ENCODE data around the gene PCDH15. TPM values are rescaled to one million over a fixed set of nuclear protein-coding genes. Genes with fewer than 3 reads are reported as not detected.
"Not testable (repeated sequence)": the region's sequence is repeated elsewhere in the genome, so short reads cannot be mapped to it uniquely, and the experiment has no call there.

PCDH15 gene
- total and polyA plus RNA-seq, 2 experiments from 2014 or later: not detected

DNA sequence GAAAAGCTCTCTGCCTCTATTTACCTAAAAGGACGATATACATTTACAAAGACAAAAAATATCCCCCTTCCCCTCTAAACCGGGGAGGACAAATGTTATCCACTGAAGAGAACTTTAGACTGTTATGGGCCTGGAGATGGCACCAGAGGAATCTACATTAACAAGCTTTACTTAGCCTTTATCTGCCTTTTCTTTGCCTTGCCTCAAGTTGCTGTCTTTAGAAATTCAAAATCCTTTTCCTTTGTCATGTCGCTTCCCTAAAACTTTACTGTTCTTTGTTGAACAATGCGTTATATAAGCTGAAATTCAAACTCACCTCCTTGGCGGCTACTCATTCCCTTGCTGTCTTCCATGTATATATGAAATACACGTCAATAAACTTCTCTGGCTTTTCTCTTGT lies 405.0 kb downstream of the PCDH15 start:
- H3K9me3 ChIP-seq (ENCODE audit: low read depth): no peaks in the 10 kb centered on the region
- WGBS, 2 experiments (ENCODE audit: low coverage in 1 of 2, low lambda C conversion rate in 2 of 2, missing lambda C conversion rate in 2 of 2): 21 to 26% methylated on average over 6 of the region's 6 CpGs
- H3K27me3 ChIP-seq (replicated peaks; ENCODE audit: insufficient read depth): no peaks in the 10 kb centered on the region
- H4K20me1 ChIP-seq (ENCODE audit: insufficient read depth): no peaks in the 10 kb centered on the region
- TF ChIP-seq EZH2 (IDR thresholded peaks at IDR 0.05; ENCODE audit: insufficient read depth, poor library complexity, severe bottlenecking) (no peak), EZH2phosphoT487 (IDR thresholded peaks at IDR 0.05; ENCODE audit: insufficient read depth, low read depth) (no peak)
- H3K36me3 ChIP-seq (ENCODE audit: low read depth): no peaks in the 10 kb centered on the region
- DNase-seq: no peak
- no peaks in the 10 kb centered on the region for H3F3A ChIP-seq (ENCODE audit: insufficient read depth)
- no peak overlapping the region for H3K9ac ChIP-seq
- H3K27ac ChIP-seq: no peak overlapping the region
- in situ Hi-C loops (cut with MboI): no loop called here
- no peaks in the 10 kb centered on the region for H3K79me2 ChIP-seq (ENCODE audit: insufficient read depth)
- H3K4me2 ChIP-seq (ENCODE audit: unreplicated experiment): no peak overlapping the region
- H3K9me2 ChIP-seq (ENCODE audit: insufficient read depth): no peaks in the 10 kb centered on the region
- H3K4me3 ChIP-seq: no peak overlapping the region
- no peak overlapping the region for H2AFZ ChIP-seq
- H3K4me1 ChIP-seq (ENCODE audit: insufficient read depth): no peaks in the 10 kb centered on the region

DNA sequence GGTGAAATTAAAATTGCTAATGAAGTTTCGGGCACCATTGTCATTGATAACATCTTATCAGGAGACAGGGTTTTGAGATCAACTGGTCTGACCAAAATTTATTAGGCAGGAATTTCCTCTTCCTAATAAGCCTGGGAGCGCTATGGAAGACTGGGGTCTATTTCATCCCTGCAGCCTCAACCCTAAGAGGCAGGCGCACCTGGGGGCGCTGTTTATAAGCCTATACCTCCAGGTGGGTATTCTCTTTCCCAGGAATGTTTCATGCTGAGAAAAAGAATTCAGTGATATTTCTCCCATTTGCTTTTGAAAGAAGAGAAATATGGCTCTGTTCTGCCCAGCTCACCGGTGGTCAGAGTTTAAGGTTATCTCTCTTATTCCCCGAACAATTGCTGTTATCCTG lies 406.4 kb downstream of the PCDH15 start:
- H3K27me3 ChIP-seq (replicated peaks; ENCODE audit: insufficient read depth); H3K27ac ChIP-seq; DNase-seq; H3K4me1 ChIP-seq (ENCODE audit: insufficient read depth); H3K4me3 ChIP-seq; H3K9me3 ChIP-seq (ENCODE audit: low read depth); H2AFZ ChIP-seq; H3K4me2 ChIP-seq (ENCODE audit: unreplicated experiment); H3K36me3 ChIP-seq (ENCODE audit: low read depth); H3F3A ChIP-seq (ENCODE audit: insufficient read depth); H3K9ac ChIP-seq; H3K79me2 ChIP-seq (ENCODE audit: insufficient read depth); in situ Hi-C loops (cut with MboI); H3K9me2 ChIP-seq (ENCODE audit: insufficient read depth); H4K20me1 ChIP-seq (ENCODE audit: insufficient read depth): not testable (repeated sequence)
- WGBS, 2 experiments (ENCODE audit: low coverage in 1 of 2, low lambda C conversion rate in 2 of 2, missing lambda C conversion rate in 2 of 2): 33 to 38% methylated on average over 6 of the region's 6 CpGs

DNA sequence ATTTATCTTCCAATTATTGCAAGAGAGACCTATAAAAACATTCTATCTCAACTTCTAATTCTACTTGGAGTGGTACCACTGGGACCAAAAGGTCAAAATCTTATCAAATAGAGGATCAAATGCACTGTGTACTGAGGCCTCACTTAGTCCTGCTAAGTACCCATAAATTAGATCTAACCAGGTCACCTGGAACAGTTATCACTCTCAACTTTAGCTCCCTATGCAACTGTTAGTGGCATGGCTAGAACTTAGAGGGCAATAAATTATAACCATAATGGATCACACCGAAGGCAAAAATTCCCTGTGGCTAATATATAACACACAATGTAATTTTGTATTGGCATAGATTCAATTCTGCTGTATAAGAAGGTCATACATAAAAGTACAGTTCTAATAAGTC lies 428.9 kb downstream of the PCDH15 start:
- H3K27ac ChIP-seq: no peak overlapping the region
- no peaks in the 10 kb centered on the region for H3K9me2 ChIP-seq (ENCODE audit: insufficient read depth)
- H3K36me3 ChIP-seq (ENCODE audit: low read depth): no peaks in the 10 kb centered on the region
- no peak for DNase-seq
- 0 to 4% methylated on average over 1 of the region's 1 CpG for WGBS, 2 experiments (ENCODE audit: low coverage in 1 of 2, low lambda C conversion rate in 2 of 2, missing lambda C conversion rate in 2 of 2)
- in situ Hi-C loops (cut with MboI): no loop called here
- no peaks in the 10 kb centered on the region for H4K20me1 ChIP-seq (ENCODE audit: insufficient read depth)
- no peak overlapping the region for H3K9ac ChIP-seq
- H3K4me2 ChIP-seq (ENCODE audit: unreplicated experiment): no peak overlapping the region
- no peaks in the 10 kb centered on the region for H3K79me2 ChIP-seq (ENCODE audit: insufficient read depth)
- no peaks in the 10 kb centered on the region for H3F3A ChIP-seq (ENCODE audit: insufficient read depth)
- no peak overlapping the region for H2AFZ ChIP-seq
- H3K4me3 ChIP-seq: no peak overlapping the region
- H3K9me3 ChIP-seq (ENCODE audit: low read depth): no peaks in the 10 kb centered on the region
- no peak for TF ChIP-seq EZH2 (IDR thresholded peaks at IDR 0.05; ENCODE audit: insufficient read depth, poor library complexity, severe bottlenecking)
- no peak for TF ChIP-seq EZH2phosphoT487 (IDR thresholded peaks at IDR 0.05; ENCODE audit: insufficient read depth, low read depth)
- no peaks in the 10 kb centered on the region for H3K4me1 ChIP-seq (ENCODE audit: insufficient read depth)
- no peaks in the 10 kb centered on the region for H3K27me3 ChIP-seq (replicated peaks; ENCODE audit: insufficient read depth)

DNA sequence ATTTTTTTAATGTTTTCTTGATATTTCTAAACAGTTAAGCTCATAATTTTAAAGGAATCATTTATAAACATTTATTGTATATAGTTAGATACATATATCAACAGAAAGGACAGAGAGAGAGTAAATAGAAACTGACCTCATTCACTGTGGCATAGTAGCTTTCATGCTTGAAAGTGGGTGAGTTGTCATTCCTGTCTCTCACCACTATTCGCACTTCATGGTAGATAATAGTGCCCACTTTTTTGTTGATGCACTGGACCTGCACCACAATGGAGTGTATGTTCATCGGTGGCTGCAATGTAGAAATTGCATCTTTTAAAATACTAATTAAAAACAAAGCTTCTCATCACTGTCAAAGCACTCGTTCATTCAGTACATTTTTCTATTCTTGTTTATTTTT lies 432.0 kb downstream of the PCDH15 start:
- 14 to 28% methylated on average over 3 of the region's 3 CpGs for WGBS, 2 experiments (ENCODE audit: low coverage in 1 of 2, low lambda C conversion rate in 2 of 2, missing lambda C conversion rate in 2 of 2)
- no peak overlapping the region for H3K4me3 ChIP-seq
- H3K9me2 ChIP-seq (ENCODE audit: insufficient read depth): no peaks in the 10 kb centered on the region
- no peak overlapping the region for H3K9ac ChIP-seq
- no peak for DNase-seq
- H3K36me3 ChIP-seq (ENCODE audit: low read depth): no peaks in the 10 kb centered on the region
- H3K4me2 ChIP-seq (ENCODE audit: unreplicated experiment): no peak overlapping the region
- H3K27ac ChIP-seq: no peak overlapping the region
- H3F3A ChIP-seq (ENCODE audit: insufficient read depth): no peaks in the 10 kb centered on the region
- no peaks in the 10 kb centered on the region for H3K9me3 ChIP-seq (ENCODE audit: low read depth)
- H3K4me1 ChIP-seq (ENCODE audit: insufficient read depth): no peaks in the 10 kb centered on the region
- no peaks in the 10 kb centered on the region for H3K79me2 ChIP-seq (ENCODE audit: insufficient read depth)
- TF ChIP-seq EZH2phosphoT487 (IDR thresholded peaks at IDR 0.05; ENCODE audit: insufficient read depth, low read depth): no peak
- no peak for TF ChIP-seq EZH2 (IDR thresholded peaks at IDR 0.05; ENCODE audit: insufficient read depth, poor library complexity, severe bottlenecking)
- H4K20me1 ChIP-seq (ENCODE audit: insufficient read depth): no peaks in the 10 kb centered on the region
- H3K27me3 ChIP-seq (replicated peaks; ENCODE audit: insufficient read depth): no peaks in the 10 kb centered on the region
- in situ Hi-C loops (cut with MboI): no loop called here
- H2AFZ ChIP-seq: no peak overlapping the region

DNA sequence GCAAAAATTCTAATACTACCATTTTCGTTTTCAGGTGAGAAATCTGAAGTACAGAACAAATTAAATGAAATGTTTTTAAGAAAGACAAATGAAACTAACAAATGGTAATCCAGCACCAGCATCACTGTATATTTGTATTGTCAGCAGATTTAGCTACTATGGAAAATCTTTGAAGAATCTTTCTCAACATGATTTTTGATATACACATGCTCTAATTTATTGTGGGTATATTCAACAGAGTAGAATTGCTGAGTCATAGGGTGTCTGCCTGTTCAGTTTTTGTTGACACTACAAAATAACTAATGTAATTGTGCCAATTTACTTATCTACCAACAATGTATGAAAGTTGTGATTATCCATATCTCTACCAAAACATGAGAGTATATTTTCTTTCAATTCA lies 437.6 kb downstream of the PCDH15 start:
- in situ Hi-C loops (cut with MboI): no loop called here
- 2 to 3% methylated on average over 1 of the region's 1 CpG for WGBS, 2 experiments (ENCODE audit: low coverage in 1 of 2, low lambda C conversion rate in 2 of 2, missing lambda C conversion rate in 2 of 2)
- TF ChIP-seq EZH2phosphoT487 (IDR thresholded peaks at IDR 0.05; ENCODE audit: insufficient read depth, low read depth): no peak
- no peak for TF ChIP-seq EZH2 (IDR thresholded peaks at IDR 0.05; ENCODE audit: insufficient read depth, poor library complexity, severe bottlenecking)

More for the DNA sequence above, 437.6 kb downstream of the PCDH15 start:
- Histone ChIP-seq H3F3A (ENCODE audit: insufficient read depth) (no peaks in the 10 kb centered on the region), H3K4me1 (ENCODE audit: insufficient read depth) (no peaks in the 10 kb centered on the region), H3K9me3 (ENCODE audit: low read depth) (no peaks in the 10 kb centered on the region), H3K79me2 (ENCODE audit: insufficient read depth) (no peaks in the 10 kb centered on the region), H4K20me1 (ENCODE audit: insufficient read depth) (no peaks in the 10 kb centered on the region), H3K36me3 (ENCODE audit: low read depth) (no peaks in the 10 kb centered on the region), H3K9ac (no peak overlapping the region), H3K4me3 (no peak overlapping the region), H3K27ac (no peak overlapping the region), H2AFZ (no peak overlapping the region), H3K27me3 (replicated peaks; ENCODE audit: insufficient read depth) (no peaks in the 10 kb centered on the region), H3K4me2 (ENCODE audit: unreplicated experiment) (no peak overlapping the region), H3K9me2 (ENCODE audit: insufficient read depth) (no peaks in the 10 kb centered on the region)
- no peak for DNase-seq
